GM04503 (cell line): ENCODE data around the gene LIPE.
A peak's percentile ranks its signal among the peaks of the same experiment; 100 is the strongest.
"Not testable (repeated sequence)": the region's sequence is repeated elsewhere in the genome, so short reads cannot be mapped to it uniquely, and the experiment has no call there.

Source experiments
- DNase-seq: peaks from one replicate; pipeline ENCODE4 v3.0.0-alpha.2; 2012; ENCODE audit warnings: low read depth

Gene LIPE

GRCh38 chr19:42427313-42427712, at the start of gene LIPE:
Gene LIPE (minus strand): TSS chr19:42427388. CDS start chr19:42427149, 239 bp downstream.
- DNase-seq, result no peak

GRCh38 chr19:42475366-42475765, 48.2 kb upstream of the LIPE start:
- no peak for DNase-seq

DNA sequence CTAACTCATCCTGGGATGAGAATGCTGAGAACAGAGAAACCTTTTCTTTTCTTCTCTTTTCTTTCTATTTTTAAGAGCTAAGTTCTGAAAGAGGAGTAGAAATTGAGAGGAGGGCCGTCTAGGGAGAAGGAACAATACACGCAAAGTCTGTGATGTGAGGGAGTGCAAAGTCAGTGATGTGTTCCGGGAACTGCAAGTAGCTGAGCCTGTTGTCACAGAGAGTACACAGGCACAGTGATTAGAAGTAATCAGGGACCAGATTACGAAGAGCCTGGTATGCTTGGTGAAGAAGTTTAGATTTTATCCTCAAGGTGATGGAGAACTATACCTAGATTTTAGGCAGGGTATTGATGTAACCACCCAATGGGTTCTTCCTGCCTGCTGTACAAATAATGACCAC, 47.6 kb upstream of the LIPE start:
- no peak for DNase-seq

DNA sequence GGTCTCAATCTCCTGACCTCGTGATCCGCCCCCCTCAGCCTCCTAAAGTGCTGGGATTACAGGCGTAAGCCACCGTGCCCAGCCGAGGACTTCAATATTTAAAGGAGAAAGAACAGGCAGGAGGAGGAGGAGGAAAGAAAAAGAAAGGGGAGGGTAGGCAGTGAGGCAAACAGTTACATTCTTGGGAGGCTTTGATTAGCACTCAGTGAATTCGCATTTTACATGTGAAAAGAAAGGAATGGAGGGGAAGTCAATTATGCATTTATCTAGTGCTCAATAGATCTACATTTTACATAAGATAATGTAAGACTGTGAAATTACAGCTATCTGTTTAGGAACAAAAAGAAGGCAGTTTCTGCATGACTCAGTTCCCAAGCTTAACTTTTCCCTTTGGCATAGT, 46.5 kb upstream of the LIPE start:
- DNase-seq, result no peak

DNA sequence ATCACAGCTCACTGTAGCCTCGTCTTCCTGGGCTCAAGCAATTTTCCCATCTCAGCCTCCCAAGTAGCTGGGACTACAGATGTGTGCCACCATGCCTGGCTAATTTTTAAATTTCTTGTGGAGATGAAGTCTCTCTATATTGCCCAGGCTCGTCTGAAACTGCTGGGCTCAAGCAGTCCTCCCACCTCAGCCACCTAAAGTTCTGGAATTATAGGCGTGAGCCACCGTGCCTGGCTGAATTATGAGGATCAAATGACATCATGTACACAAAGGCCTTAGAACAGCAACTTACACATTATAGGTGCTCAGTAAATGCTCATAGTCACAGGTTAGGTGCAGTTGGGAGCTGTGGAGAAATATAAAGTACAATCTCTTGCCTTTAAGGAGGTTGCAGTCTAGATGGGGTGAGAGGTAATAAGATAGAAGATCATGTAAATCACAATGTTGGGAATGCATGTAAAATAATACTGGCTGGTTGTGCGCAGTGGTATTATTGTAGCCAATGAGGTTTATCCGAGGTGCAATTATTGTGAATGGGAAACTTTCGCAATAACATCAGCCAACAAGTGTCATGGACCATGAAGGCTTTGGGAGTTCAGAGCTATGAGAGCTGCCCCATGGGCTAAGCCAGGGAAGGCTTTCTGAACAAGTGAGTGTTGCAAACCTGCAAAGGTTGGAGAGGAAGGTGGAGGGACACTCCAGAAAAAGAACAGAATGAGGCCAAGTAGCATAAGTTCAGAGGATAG, 45.4 kb upstream of the LIPE start:
- no peak for DNase-seq

- no peak for DNase-seq
These were observed 44.5 kb upstream of the LIPE start for GRCh38 chr19:42471554-42472249.

GRCh38 chr19:42469311-42470235, 42.4 kb upstream of the LIPE start:
- DNase-seq, result no peak

DNA sequence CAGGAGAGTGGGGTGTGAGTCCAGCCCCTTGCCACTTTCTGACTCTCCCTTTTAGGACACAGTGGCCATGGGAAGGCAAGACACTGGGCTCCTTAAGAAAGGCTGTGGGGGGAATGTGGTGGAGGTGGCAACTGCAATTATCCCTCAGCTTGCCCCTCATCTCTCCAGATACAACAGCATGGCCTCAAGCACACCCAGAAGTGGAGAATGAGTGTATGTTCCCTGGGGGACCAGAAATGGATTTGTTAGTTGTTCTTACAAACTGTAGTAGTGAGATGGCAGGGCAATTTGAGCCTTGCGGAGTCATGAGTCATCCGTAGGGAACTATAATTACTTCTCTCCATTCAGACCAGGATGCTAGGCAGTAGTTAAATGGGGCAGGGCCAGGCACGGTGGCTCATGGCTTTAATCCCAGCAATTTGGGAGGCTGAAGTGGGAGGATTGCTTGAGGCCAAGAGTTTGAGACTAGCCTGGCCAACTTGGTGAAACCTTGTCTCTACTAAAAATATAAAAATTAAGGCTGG, 41.1 kb upstream of the LIPE start:
- peak; percentile 72 for DNase-seq

GRCh38 chr19:42467183-42467760, 40.1 kb upstream of the LIPE start:
- DNase-seq, result no peak

DNA sequence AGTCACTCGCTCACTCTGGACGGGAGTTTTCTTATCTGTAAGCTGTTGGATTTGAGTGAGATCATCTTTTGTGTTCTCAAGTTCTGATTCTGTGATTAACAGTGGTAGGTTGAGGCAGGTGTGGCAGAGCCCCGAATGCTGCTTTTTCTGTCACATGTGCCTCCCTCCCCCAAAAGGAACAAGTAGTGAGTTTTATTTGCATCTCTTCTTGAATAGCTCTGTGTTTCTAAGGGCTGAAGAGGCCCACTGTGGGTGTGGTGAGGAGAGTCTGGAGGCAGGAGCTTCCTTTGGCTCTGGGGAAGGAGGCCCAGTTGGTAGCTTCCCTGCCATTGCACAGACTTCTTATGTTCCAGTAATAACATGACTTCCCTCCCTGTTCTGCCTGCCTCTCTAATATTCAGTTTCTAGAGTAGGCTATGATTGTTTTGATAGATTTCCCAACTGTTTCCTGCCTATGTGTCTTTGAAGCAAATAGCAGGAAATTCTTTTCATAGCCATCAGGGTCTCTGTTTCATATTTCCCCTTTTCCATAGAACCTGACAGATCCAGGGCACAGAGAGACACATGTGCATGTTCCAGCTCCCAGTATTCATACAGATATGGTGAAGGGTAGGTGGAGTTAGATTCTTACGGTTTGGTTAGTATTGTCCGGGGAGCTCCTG, 39.5 kb upstream of the LIPE start:
- no peak for DNase-seq

- no peak for DNase-seq
These were observed 38.7 kb upstream of the LIPE start for GRCh38 chr19:42465827-42466280.

- DNase-seq, result no peak
These were observed 34.6 kb upstream of the LIPE start for GRCh38 chr19:42461700-42462324.

DNA sequence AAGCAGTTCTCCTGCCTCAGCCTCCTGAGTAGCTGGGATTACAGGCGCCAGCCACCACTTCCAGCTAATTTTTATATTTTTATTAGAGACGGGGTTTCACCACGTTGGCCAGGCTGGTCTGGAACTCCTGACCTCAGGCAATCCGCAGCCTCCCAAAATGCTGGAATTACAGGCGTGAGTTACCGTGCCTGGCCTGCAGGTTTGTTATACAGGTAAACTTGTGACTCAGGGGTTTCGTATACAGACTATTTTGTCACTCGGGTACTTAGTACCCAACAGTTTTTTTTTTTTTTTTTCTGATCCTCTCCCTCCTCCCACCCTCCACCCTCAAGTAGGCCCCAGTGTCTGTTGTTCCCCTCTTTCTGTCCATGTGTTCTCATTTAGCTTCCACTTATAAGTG, 34.0 kb upstream of the LIPE start:
- not testable (repeated sequence) for DNase-seq

GRCh38 chr19:42459926-42460325, 32.7 kb upstream of the LIPE start:
- no peak for DNase-seq

- DNase-seq, result no peak
These were observed 28.5 kb upstream of the LIPE start for GRCh38 chr19:42455621-42456081.

DNA sequence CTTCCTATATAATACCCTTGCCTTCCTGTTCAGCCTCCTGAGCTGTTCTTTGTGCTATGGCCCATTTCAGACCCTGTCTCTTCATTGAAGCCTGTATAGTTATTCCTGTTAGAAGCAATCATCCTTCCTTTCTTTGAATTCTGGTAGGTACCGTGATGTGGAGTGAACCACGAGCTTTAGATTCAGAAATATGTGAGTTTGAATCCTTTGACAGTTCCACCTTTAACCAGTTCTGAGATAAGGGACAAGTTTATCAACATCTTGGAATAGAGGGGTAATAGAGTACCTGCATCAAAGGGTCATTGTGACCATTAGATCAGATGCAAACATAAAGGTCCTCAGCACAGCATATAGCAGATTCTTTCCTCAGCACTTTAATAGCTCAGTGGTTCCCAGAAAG, 27.9 kb upstream of the LIPE start:
- no peak for DNase-seq

GRCh38 chr19:42452590-42452989, 25.4 kb upstream of the LIPE start:
- no peak for DNase-seq

DNA sequence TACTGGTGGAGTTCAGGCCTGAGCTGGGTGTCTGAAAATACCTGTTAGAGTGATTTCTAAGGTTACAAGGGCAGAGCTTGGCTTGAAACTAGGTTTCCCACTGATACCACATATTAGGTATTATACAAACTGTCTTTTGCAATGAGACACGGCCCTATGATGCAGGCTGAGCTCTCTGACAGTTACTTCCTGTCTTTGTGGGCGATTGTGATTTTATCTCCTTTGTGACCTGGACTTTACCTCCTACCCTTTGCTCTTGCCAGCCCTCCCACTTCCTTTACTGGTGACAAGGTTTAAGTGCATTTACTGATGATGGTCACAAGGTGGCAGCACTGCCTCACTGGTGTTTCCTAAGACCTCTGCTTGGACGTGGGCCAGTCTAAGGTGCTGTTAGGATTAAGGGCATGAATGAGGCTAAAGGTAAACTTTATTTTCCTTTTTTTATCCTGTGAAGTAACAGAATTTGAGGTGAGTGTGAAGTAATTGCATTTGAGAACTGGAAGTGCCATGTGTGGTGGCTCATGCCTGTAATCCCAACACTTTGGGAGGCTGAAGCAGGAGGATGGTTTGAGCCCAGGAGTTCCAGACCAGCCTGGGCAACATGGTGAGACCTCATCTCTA, 23.2 kb upstream of the LIPE start:
- DNase-seq, result no peak

GRCh38 chr19:42448306-42448705, 21.1 kb upstream of the LIPE start:
- not testable (repeated sequence) for DNase-seq

- DNase-seq, result no peak
These were observed 18.8 kb upstream of the LIPE start for GRCh38 chr19:42445948-42446347.
